OCI-M2 (cell line): ENCODE data around the gene POLR2H.

ENCODE experiments used
- DNase-seq: peaks from one replicate; lab custom pipeline; 2025; ENCODE audit not compliant: unreplicated experiment; lab: John Stamatoyannopoulos, UW

The POLR2H gene

DNA sequence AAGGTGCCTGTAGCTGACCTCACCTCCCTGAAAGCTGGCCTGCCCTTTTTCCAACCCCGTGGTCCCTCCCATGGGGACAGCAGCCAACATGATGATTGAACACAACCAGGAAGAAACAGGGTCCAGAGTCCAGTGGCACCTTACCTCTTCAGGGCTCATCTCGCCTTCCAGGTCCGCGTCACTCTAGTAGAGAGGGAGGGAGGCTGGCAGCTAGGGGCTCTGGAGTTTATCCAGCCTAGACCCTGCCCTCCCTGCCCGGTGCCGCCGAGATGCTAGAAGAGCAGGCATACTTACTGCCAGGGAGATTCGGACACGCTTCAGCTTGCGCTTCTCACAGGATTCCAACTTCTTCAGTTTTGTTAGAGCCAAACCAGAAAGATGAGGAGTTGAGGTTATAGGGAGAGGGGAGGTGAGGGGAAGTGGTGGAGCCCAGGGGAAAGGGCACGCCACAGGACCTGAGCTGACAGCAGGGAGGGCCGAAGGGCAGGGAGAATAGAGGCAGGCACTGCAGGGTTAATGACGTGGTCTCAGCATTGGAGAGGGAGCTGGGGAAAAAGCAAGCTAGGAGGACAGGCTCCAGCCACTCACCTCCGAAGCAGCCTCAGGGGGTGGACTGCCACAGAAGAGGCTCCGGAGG, 9.2 kb upstream of the POLR2H start:
- no peak for DNase-seq

DNA sequence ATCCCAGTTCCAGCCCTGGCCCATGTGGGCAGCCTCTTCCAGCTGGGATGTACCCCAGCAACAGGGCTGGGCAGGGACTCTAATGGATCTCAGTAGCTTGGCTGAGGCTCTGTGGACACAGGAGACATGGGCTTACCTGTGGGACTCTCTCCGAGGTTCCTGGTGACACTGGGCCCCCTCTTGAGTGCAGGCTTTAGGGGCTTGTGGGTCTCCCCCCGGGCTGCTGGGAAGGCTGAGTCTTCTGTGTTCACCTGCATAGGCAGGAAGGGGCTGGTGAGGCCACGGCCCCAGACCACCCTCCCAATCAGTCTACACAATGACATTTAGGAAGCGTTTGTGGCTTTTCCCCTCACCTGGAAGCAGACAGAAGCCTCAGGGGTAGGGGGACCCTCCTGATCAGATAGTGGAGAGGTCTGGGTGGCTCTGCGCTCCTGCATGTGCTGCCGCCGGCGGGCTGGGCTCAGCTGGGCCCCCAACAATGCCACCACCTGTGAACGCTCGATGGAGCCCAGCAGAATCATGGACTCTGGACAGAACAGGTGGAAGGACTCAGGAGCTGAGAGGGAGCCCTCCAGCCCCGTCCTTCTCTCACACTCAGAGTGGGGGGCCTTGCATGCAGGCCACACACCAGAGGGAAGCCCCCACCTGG, 8.5 kb upstream of the POLR2H start:
- DNase-seq: no peak

DNA sequence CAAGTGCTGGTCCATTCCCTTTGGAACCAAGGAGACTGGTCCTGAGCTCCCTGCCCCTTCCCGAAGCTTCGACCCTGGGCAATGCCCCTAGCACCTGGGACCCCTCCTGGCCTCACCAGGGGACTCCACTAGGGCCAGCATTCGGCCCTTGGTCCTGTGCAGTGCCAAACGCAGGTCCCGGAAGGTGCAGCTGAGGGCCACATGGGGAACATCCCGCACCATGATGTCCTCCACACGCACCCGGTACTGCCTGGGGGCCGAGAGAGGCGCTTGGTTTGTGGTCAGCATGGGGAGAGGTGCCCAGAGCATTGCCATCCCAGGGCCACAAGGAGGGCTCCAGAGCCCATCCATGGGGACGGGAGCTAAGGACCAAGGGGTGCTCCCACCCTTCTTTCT, 8.0 kb upstream of the POLR2H start:
- no peak for DNase-seq

DNA sequence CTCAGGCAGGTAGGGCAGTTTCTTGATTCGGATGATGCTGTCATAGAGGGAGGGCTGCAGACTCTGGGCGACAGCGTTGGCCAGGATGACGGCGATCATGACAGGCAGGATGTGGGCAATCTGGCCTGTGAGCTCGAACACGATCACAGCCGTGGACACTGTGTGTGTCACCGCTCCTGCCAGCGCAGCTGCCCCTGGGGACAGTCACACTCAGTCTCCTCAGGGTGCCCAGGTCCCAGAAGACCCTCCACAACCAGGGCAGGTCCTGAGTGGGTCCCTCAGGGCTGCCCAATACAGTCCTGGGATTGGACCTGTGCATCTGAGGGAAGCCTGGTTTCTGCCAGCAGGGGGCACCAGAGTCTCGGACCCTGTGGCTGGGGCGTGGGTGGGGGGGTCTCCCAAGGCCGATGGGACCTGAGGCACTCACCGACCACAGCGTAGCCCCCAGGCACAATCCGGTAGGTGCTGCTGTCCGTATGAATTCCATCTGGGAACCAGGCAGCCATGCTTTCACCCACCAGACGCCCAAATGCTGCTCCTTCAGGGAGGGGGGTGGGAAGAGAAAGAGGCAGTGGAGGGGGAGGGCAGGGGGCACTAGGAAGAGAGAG, 7.3 kb upstream of the POLR2H start:
- no peak for DNase-seq

DNA sequence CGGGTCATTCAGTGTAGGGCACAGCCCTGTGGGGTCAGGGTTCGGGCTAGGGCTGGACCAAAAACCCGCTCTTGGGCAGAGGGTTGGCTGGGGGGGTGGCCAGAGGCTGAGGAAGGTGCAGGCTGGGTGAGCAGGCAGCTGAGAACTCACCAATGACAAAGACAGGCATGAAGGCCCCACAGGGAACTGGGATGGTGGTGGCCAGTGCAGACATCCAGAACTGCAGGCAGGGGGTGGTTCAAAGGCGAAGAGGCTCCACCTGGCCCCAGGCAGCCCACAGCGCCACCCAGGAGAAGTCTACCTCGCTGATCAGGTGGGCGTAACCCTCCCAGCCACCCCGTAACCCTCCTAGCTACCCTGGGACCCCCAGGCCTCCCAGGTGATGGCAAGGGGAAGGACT, 6.8 kb upstream of the POLR2H start:
- DNase-seq: no peak

DNA sequence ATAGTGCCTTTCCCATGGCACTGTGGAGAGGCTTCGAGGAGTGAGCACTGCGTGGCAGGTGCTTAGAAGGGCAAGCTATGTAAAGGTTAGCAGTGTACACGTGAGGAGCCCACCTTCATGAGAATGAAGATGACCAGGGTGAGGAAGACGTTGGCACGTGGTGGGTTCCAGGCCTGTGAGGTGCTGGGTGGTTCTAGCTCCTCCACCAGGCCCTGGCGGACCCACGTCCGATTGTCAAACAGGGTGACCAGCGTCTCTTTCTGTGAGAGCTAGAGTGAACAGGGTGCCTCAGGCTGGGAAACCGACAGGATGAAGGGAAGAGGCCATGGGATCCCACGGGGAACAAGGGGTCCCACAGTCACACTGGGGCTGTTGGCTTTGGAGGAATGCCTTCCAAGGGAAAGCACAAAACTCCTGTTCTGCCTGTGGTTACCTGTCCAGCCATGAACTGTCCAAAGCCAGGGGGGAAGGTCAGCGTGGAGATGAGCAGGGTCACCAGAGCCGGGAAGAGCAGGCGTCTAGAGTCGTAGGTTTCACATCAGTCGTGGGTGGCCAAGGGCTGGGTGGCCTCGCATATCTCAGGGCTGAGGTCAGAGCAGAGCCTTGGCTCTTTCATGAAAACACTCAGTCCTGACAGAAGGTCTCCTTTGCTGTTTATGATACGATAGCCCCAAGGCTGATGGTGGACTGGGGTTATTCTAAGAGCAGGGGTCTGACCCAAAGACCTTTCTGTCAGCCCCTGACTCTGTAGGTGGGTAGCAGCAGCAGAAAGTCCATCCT, 6.1 kb upstream of the POLR2H start:
- DNase-seq: no peak

DNA sequence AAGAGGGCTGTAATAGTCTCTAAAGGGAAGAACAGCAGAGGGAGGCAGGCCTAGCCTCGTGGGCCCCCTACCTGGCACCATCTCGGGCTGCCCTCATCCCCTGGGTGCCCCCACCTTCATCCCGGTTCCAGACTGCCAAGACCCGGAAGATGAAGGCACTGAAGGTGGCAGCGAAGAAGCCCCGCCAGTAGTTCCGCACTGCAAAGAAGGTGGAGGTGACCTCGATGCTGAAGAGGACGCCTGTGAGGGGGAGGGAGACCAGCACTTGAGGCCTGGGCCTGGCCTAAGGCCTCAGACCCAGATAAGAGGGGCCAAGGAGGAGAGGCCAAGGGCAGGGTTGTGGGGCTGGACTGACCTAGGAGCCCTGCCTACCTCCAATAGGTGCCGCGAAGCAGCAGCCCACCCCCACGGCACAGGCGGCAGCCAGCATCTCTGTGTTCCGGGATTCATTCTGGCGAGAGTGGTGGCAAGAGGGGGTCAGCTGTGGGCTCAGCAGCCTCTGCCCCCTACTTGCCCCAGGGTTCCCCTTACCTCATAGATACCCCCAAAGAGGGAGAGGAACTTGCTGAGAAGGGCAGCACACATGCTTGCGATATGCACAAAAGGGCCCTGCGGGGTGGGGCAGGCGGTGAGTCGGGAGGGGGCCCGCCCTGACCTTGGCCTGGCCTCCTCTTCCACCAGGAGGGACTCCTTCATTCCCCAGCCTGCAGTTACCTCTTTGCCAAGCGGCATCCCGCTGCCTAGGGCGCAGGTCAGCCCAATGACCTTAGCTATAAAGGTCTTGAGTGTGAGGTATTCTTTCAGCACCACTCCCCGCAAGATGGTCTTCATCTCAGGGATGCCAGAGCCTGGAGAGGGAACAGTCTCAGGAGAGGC, 4.0 kb upstream of the POLR2H start:
- no peak for DNase-seq

DNA sequence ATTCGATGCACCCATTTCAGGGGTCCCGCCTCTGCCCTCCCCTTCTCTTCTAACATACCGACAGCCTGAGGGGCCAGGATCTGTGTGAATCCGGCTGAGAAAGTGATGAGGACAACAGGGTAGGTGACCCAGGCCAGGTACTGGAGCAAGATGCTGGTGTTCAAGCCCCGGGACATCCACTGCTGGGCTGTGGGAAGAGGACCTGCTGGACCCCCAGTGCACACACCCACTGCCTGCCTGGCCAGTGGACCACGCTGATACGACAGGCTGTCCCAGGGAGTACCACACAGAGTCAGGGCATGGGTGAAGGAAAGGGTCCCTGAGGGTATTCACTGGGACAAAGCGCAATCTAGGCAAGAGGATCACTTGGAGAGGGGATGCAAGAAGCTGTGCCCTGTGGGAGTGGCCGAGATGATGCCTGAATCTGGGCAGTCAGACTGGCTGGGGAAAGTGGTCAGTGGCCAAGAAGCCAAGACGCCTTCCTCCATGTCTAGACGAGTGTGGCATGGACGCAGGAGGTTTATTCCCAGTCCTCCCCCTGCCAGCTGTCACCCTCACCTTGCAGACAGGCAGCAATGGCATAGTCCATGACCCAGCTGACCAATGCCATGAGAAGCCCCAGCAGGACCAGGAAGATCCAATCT, 3.3 kb upstream of the POLR2H start:
- no peak for DNase-seq

DNA sequence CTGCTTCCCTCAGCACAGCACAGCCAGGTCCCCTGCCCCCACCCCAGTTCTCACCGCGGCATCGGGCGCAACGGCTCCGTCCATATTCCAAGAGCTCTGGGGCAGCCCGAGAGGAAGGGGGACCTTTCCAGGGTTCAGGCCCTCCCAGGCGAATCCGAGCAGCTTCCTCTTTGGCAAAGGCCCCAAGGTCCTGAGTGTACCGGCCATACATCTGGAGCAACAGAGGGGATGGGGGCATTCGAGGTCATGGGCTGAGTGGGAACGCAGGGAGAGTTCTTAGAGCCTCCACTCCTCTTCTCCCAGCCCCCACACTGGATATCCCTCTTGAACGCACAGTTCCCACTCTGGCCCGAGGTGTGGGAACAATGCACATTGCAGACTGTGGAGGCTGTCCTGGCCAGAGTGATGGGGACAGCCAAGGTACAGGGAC, 2.6 kb upstream of the POLR2H start:
- no peak for DNase-seq

DNA sequence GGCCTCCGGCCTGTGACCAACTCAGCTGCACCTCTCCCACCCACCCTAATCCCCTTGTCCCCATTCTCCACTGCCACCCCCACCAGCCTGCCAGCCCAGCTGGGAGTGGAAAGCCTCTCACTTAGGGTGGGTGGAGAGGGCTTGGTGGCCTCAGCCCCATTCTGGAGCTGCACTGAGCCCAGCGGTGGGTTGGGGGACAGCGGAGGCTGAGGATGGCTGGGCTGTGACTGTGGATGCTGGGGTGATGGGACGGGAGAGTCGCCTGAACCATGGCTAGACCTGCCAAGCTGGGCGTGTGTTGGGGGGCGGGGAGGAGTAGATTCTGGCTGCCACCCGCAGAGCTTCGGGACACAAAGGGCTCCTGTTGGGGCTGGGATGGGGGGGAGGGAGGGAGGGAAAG, 1.9 kb upstream of the POLR2H start:
- no peak for DNase-seq

DNA sequence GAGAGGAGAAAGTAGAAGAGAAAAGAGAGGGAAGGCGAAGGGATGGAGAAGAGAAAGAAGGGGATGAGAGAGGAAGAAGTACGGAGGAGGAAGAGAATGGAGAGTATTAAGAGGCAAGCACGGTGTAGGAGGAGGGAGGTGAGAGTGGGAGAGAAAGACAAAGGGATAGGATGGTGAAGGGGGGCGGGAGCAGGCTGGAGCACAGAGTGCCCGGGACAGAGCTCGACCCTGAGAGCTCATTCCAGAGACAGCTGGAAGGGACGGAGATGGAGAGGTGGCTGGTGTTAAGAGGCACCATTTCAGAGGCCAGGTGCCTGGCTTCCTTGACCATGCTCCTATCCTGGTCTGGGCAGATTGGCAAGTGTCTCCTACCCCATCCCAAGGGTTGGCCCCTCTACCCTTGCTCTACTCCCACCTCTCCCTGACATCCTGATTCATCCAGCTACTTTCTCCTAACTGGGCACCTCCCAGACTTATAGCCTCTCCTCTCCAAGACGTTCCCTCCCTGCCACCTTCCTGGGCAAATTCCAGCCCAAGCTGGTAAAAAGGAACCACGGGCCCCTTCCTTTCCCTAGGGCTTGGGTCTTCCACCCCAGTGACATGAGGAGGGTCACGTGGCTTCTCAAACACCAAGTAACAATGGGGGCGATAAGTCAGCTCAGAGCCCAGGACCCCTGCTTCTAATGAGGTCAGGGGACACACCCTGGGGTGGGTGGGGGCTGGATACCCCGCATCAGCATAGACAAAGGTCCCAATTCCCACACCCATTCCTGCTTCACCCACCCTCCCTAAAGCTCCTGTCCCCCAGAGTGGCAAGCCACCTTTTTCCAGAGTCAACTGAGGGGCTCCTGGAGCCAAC, 1.2 kb upstream of the POLR2H start:
- no peak for DNase-seq

DNA sequence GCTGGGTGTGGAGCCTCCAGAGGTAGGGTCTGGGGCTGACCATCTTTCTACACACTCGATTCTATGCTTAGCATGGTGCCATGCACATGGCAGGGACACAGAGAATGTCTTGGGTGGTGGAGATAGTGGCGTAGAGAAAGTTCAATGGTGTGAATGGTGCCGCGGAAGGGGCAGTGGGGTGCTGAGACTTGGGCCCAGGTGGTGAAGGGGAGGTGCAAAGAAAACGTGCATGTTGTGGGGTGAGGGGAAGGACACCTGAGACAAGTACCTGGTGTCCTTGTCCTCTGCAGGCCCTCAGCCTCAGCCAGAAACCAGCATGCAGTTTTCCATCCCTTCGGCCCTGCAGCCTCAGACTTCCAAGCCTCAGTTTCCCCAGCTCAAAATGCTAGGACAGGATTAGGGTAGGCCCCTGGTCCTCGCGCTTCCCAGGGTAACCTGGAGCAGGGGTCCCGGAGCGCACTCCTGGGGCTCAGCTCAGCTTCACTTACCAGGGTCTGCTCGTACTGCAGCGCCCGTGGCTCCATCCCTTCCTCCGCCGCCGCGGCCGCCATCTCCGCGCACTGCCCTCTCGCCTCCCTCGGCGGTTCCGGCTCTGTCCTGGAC, 480 bp upstream of the POLR2H start:
- no peak for DNase-seq

DNA sequence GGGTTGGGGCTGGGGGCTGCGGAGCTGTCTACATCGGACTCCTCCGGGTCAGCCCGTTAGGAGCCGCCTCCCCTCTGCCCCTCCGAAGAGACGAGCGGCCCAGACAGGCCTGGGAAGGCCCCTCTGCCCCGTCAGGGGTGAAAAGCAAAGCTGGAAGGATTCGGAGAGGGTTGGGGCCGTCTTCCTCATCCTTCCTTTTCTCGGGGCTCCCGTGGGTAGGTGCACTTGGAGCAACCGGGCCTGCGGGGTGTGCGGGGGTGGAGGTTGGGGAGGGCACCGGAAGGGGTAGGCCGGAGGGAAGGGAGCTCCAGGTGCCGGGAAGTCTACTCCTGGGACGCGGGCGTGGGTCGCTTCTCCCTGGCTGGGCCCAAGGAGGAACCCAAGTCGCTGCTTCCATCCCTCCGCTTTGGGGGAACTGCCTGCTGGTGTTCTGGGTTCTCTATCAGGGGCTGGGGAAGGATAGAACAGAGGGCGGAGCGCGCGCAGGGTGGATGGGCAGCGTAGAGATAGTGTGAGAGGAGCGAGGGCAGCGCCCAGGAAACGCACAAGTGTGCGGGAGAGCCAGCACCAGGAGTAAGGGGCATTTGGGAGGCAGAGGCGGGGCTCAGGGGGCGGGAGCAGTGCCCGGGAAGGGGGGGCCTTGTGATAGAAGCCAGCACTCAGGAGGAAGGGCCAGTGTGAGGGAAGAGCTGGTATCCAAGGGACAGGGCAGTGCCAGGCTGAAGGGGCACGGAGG, 590 bp downstream of the POLR2H start:
- DNase-seq: no peak

DNA sequence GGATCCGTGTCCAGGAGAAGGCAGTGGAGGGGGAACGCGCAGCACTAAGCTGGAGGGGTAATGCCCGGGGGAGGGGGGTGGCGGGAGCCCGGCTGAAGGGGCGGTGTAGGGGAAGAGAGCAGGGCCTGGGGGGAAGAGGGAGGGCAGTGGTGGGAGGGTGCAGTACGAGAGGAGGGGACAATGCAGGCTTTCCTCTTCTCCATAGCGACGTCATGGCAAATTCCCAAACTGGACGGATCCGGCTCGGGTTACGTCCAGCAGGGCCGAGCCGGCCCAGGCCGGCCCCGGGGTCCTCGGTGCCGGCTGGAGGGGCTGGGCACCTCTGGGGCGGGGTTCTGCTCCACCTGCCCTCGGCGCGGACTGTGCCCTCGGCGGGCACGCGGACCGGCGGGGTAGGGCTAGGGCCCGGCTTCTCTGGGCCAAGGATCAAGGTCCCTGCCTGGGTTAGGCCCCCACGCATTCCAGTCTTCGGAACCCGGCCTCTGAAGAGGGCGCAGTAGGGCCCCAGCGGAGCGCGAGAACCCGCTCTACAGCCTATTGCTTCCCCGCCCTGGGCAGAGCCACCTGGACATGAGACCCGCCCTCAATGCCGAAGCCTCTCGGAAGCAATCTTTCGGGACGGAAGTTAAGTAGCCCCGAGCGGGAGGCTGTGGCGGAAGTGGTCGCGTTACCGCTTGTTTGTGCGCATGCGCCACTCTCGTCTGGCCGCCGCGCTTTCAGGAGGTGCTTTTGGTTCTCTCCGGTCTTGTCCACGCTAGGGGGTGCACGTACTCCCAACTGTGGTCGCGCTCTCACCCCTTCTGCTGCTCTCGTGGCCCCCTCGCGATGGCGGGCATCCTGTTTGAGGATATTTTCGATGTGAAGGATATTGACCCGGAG, 1.4 kb downstream of the POLR2H start:
- DNase-seq: peak; percentile 78

DNA sequence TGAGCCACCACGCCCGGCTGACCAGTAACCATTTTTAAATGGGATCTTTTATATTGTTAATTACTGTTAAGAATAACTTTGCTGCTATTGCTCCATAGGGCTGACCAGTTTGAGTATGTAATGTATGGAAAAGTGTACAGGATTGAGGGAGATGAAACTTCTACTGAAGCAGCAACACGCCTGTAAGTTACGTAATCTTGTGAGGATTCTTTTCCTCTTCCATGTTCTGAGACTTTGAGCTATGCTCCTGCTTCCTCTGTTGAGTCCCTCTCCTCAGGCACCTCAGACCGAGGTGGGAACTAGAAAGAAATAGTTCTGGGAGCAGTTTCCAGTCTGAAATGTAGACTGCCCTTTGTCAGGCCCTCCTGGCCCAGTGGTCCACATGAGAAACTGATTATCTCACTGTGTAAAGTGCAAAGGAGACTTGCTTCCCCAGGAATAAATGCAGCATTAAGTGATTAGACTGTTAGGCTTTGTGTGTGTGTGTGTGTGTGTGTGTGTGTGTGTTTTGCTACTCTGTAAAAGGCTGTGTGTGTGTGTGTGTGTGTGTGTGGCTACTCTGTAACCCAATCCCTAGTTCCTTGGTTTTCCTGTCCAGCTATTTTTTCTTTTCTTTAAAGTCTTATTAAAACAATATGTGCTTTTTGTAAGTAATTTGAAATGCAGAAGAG, 5.2 kb downstream of the POLR2H start:
- DNase-seq: no peak

DNA sequence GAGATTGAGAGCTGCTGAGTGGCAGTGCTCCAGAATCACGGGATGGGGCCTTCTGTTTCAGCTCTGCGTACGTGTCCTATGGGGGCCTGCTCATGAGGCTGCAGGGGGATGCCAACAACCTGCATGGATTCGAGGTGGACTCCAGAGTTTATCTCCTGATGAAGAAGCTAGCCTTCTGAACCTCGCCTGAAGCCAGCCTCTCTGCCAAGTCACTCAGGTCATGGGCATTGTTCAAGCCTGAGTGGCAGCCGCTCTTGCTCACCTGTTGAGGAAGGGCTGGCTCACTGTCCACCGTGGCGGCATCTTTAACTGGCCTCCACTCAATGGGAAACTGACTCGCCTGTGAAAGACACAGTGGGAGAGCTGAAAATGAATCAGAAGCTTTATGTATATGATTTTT, 6.6 kb downstream of the POLR2H start:
- DNase-seq: no peak

DNA sequence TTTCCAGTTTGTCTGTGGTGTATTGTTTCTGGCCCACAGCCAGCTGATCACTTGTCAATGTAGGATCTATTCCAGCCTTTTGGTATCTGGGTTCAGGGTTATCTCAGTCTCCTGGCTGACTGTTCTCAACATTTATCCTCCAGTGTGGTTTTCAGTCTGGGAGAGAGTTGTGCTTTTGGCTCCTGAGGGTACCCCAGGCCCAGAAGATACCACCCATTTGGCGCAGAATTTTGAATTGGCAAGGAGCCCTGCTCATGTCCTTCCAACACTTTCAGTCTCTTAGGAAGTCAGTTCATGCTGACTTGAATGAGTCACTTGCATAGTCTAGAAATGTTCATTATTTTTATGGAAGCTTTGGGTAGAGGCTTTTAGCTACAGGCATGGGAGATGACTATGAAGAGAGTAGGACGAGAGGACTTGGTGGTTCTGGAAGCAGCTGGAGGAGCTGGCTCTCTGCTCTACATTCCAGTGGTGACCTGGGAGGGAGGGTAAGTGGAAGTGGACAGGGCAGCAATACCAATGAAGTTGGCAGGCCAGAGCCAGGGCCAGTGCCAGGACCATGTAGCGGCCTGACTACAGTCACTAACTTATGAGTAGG, 7.2 kb downstream of the POLR2H start:
- no peak for DNase-seq
